GM12878 (cell line): ENCODE results near the gene PKDREJ. TPM values are rescaled to one million over a fixed set of nuclear protein-coding genes. Genes with fewer than 3 reads are reported as not detected.
A peak's percentile ranks its signal among the peaks of the same experiment; 100 is the strongest.

Experiments
- ATF2 ChIP-seq: IDR thresholded peaks from 2 replicates; pipeline ENCODE4 v1.6.1; 2012; ENCODE audit warnings: low read length, inconsistent platforms
- CHD2 ChIP-seq: IDR thresholded peaks from 2 replicates; pipeline ENCODE4 v1.6.1; 2011; ENCODE audit warnings: low read depth, low read length, improper control_type of control experiment, borderline replicate concordance
- DPF2 ChIP-seq: fragments of 450-650 bp; IDR thresholded peaks from 2 replicates; pipeline ENCODE4 v1.6.1; 2017; ENCODE audit warnings: mild to moderate bottlenecking
- E2F4 ChIP-seq: IDR thresholded peaks from 2 replicates; pipeline ENCODE4 v1.6.1; 2012; ENCODE audit warnings: low read depth, low read length, improper control_type of control experiment
- ETV6 ChIP-seq, 2 experiments: fragments of 450-650 bp in 1 of 2; IDR thresholded peaks in 1 of 2; conservative IDR thresholded peaks in 1 of 2; 2 replicates each; pipeline ENCODE4 v1.6.1; 2014; ENCODE audit warnings: antibody characterized with exemption in 1 of 2, borderline replicate concordance in 1 of 2, low read depth in 1 of 2, mild to moderate bottlenecking in 1 of 2, moderate library complexity in 1 of 2
- EZH2 ChIP-seq: IDR thresholded peaks from 2 replicates; pipeline ENCODE4 v1.6.1; 2012; ENCODE audit warnings: low read depth, mild to moderate bottlenecking, control low read depth, inconsistent platforms, low read length, borderline replicate concordance; ENCODE audit not compliant: control insufficient read depth
- FOXK2 ChIP-seq: fragments of 450-650 bp; IDR thresholded peaks from 2 replicates; pipeline ENCODE4 v1.6.1; 2017; ENCODE audit warnings: mild to moderate bottlenecking, moderate library complexity
- JUNB ChIP-seq: IDR thresholded peaks from 2 replicates; pipeline ENCODE4 v1.6.1; 2016; ENCODE audit warnings: antibody characterized with exemption, mild to moderate bottlenecking
- KAT2A ChIP-seq: conservative IDR thresholded peaks from 2 replicates; pipeline ENCODE4 v1.6.1; 2011; ENCODE audit warnings: low read depth, low read length; ENCODE audit not compliant: control insufficient read depth
- LARP7 ChIP-seq: fragments of 450-650 bp; IDR thresholded peaks from 2 replicates; pipeline ENCODE4 v1.6.1; 2017; ENCODE audit warnings: mild to moderate bottlenecking
- NR2F1 ChIP-seq: fragments of 450-650 bp; conservative IDR thresholded peaks from 2 replicates; pipeline ENCODE4 v1.6.1; 2017; ENCODE audit warnings: mild to moderate bottlenecking
- POLR2A ChIP-seq: IDR thresholded peaks from 2 replicates; pipeline ENCODE4 v1.6.1; 2011; ENCODE audit warnings: low read depth, mild to moderate bottlenecking, low read length
- RAD21 ChIP-seq: IDR thresholded peaks from 2 replicates; pipeline ENCODE4 v1.6.1; 2011; ENCODE audit warnings: mild to moderate bottlenecking, low read depth, low read length, moderate library complexity; ENCODE audit not compliant: insufficient read depth
- SKIL ChIP-seq: fragments of 450-650 bp; IDR thresholded peaks from 2 replicates; pipeline ENCODE4 v1.6.1; 2017; ENCODE audit warnings: mild to moderate bottlenecking, low read depth, inconsistent platforms; ENCODE audit not compliant: poor library complexity, severe bottlenecking
- STAT1 ChIP-seq: fragments of 450-650 bp; conservative IDR thresholded peaks from 2 replicates; pipeline ENCODE4 v1.6.1; 2014; ENCODE audit warnings: antibody characterized with exemption, mild to moderate bottlenecking
- SUPT20H ChIP-seq: IDR thresholded peaks from 2 replicates; pipeline ENCODE4 v1.6.1; 2011; ENCODE audit warnings: low read depth, mild to moderate bottlenecking, low read length, moderate library complexity, borderline replicate concordance; ENCODE audit not compliant: control insufficient read depth
- SUZ12 ChIP-seq: fragments of 200-600 bp; sonication (generic); IDR thresholded peaks from one replicate; pipeline ENCODE4 v1.6.1; 2018; ENCODE audit warnings: antibody characterized with exemption, mild to moderate bottlenecking; ENCODE audit not compliant: unreplicated experiment
- TAF1 ChIP-seq: IDR thresholded peaks from 2 replicates; pipeline ENCODE4 v1.6.1; 2011; ENCODE audit warnings: mild to moderate bottlenecking, low read depth, low read length, borderline replicate concordance
- USF2 ChIP-seq: IDR thresholded peaks from 2 replicates; pipeline ENCODE4 v1.6.1; 2011; ENCODE audit warnings: low read depth, low read length, improper control_type of control experiment, borderline replicate concordance
- ZNF24 ChIP-seq: fragments of 450-650 bp; IDR thresholded peaks from 2 replicates; pipeline ENCODE4 v1.6.1; 2017; ENCODE audit warnings: antibody characterized with exemption, mild to moderate bottlenecking
- ZNF274 ChIP-seq: IDR thresholded peaks from one replicate; pipeline ENCODE4 v1.8.0; 2011; ENCODE audit not compliant: insufficient read length, insufficient read depth
- ZNF384 ChIP-seq: IDR thresholded peaks from 2 replicates; pipeline ENCODE4 v1.6.1; 2012; ENCODE audit warnings: low read depth, mild to moderate bottlenecking, low read length, improper control_type of control experiment, borderline replicate concordance
- polyA plus RNA-seq, 11 experiments: library from polyadenylated mRNA; depleted of rRNA in 4 of 11; unstranded in 6 of 11; stranded (reverse) in 5 of 11; fragments of >200 nt; fragmentation: Nextera tagmentation in 4 of 11; fragmentation: Illumina TruSeq in 1 of 11; extraction: Ambion mirVana in 4 of 11; extraction: Trizol in 1 of 11; gene quantifications; 1 replicate in 1 of 11; 2 replicates in 10 of 11; pipeline versions ENCODE4 v1.2.1 to v1.2.3, GENCODE V29; 2011 to 2016; ENCODE audit warnings: inconsistent platforms in 2 of 11, missing spikeins in 2 of 11, low read depth in 1 of 11
- total RNA-seq, 4 experiments: library from RNA; depleted of rRNA in 3 of 4; stranded (reverse); fragments of >200 nt in 3 of 4; fragmentation: Illumina TruSeq in 1 of 4; extraction: Trizol in 1 of 4; gene quantifications; 2 replicates each; pipeline versions ENCODE4 v1.2.1 to v1.2.3, GENCODE V29; 2013 to 2021
- TF ChIP-seq, protein P1 (sequence below): fragments of 450-650 bp; IDR thresholded peaks from 2 replicates; pipeline ENCODE4 v1.6.1; 2016; ENCODE audit warnings: mild to moderate bottlenecking

Gene PKDREJ
- total and polyA plus RNA-seq, 10 of the 15 experiments (the other 5 are each of a cell fraction or from before 2014, with no cell fraction given) = 0.02 to 0.03 TPM; not detected in 8

DNA sequence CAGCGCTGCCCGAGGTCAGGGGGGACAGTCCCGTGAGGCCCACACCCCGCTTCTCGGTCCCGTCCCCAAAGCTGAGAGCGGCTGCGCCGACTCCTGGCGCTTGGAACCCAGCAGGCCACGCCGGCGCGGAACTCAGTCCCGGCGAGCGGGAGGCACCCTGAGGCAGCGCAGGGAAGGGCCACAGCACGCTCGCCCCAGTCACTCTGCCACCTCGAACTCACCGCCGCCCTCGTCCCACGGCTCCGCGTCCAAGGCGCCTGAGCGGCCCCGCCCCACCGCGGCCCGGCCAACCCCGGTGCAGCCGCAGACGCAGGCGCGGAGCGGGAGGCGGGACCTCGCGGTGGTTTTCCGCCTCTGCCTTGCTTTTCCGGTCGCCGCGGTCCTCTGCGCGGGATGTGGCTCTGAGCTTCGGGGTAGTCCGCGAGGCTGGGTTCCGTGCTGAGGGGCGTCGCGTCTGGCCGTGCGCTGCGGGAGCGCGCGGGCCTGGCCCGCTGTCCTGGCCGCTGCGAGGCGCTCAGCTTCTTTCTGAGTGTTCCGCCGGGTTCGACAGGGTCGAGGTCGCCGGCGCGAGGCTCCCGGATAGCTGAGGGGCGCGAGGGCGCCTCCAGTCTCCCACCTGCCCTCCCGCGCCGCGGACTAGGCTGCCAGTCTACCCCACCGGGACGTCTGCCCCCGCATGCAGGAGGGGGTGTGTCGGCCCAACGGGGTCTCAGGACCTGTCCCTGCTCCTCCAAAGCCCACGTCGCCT lies 12.9 kb downstream of the PKDREJ start, which contains the start of gene CDPF1 (continued):
- no peak for TF ChIP-seq ZNF24
- no peak for TF ChIP-seq ZNF384
- no peak for TF ChIP-seq ZNF274
- no peak for TF ChIP-seq SKIL
- no peak for TF ChIP-seq SUZ12
- no peak for TF ChIP-seq KAT2A
- TF ChIP-seq ATF2 = no peak
- TF ChIP-seq NR2F1 = no peak; the same call in 1 of the 2 replicates
- TF ChIP-seq, protein P1, sequence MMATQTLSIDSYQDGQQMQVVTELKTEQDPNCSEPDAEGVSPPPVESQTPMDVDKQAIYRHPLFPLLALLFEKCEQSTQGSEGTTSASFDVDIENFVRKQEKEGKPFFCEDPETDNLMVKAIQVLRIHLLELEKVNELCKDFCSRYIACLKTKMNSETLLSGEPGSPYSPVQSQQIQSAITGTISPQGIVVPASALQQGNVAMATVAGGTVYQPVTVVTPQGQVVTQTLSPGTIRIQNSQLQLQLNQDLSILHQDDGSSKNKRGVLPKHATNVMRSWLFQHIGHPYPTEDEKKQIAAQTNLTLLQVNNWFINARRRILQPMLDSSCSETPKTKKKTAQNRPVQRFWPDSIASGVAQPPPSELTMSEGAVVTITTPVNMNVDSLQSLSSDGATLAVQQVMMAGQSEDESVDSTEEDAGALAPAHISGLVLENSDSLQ = peak; percentile 50
- peak; percentile 64; the same call in 1 of the 2 replicates for TF ChIP-seq TAF1
- TF ChIP-seq USF2 = no peak
- peak; percentile 2; the same call in 1 of the 2 replicates for TF ChIP-seq RAD21
- TF ChIP-seq SUPT20H = no peak
- no peak for TF ChIP-seq FOXK2
- peak; percentile 50; the same call in 1 of the 2 replicates for TF ChIP-seq DPF2
- no peak; the same call in 1 of the 2 replicates for TF ChIP-seq E2F4
- peak; percentile 92 for TF ChIP-seq POLR2A
- TF ChIP-seq JUNB = no peak
- TF ChIP-seq ETV6 (conservative IDR thresholded peaks at IDR 0.05 in 1 of 2, IDR thresholded peaks at IDR 0.05 in 1 of 2; ENCODE audit: borderline replicate concordance in 1 of 2, low read depth in 1 of 2) = no peak
- peak; percentile 59; the same call in 1 of the 2 replicates for TF ChIP-seq CHD2
- TF ChIP-seq STAT1 = no peak
- TF ChIP-seq EZH2 = no peak
- peak; percentile 69 for TF ChIP-seq LARP7
